ENCODE measurements around the gene KIF2C. TPM values are rescaled to one million over a fixed set of nuclear protein-coding genes. Genes with fewer than 3 reads are reported as not detected.

The KIF2C gene
- polyA plus RNA-seq, 1 donor from 2014 or later: 1.5 TPM

DNA sequence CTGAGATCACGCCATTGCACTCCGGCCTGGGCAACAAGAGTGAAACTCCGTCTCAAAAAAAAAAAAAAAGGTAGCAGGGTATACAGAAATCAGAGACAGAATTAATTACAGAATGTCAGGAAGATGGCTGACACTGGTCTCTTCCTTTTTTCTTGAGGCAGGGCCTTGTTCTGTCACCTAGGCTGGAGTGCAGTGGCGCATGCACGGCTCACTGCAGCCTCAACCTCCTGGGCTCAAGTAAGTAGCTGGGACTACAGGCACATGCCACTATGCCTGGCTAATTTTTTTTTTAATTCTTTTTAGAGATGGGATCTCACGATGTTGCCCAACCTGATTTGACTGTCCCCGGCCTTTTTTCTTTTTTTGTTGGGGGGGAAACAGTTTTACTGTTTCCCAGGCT is 25.1 kb upstream of the KIF2C start:
- no peak overlapping the region for H3K4me3 ChIP-seq (ENCODE audit: low read length)
- H3K9me2 ChIP-seq (ENCODE audit: insufficient read depth, low read length): no peaks in the 10 kb centered on the region
- H3K27me3 ChIP-seq (ENCODE audit: insufficient read depth, low read depth, low read length): no peaks in the 10 kb centered on the region
- no peaks in the 10 kb centered on the region for H3K36me3 ChIP-seq (ENCODE audit: insufficient read depth, low read length)
- H3K4me2 ChIP-seq (ENCODE audit: low read length): no peak overlapping the region
- no peaks in the 10 kb centered on the region for H3K79me2 ChIP-seq (replicated peaks; ENCODE audit: insufficient read depth, low read length)
- no peaks in the 10 kb centered on the region for H3K9me3 ChIP-seq (ENCODE audit: low read length)
- no peak overlapping the region for H3K27ac ChIP-seq (ENCODE audit: low read length)
- no peaks in the 10 kb centered on the region for H3F3A ChIP-seq (ENCODE audit: insufficient read depth, low read length, poor library complexity, severe bottlenecking)
- no peak overlapping the region for H3K9ac ChIP-seq (ENCODE audit: low read length)
- H2AFZ ChIP-seq (ENCODE audit: low read depth, low read length): no peak overlapping the region
- no peaks in the 10 kb centered on the region for H4K20me1 ChIP-seq (ENCODE audit: insufficient read depth)
- TF ChIP-seq POLR2AphosphoS5 (IDR thresholded peaks at IDR 0.05) (no peak), SMC3 (conservative IDR thresholded peaks at IDR 0.05; ENCODE audit: poor library complexity) (no peak), EP300 (conservative IDR thresholded peaks at IDR 0.05; ENCODE audit: poor library complexity, severe bottlenecking) (no peak), MXI1 (conservative IDR thresholded peaks at IDR 0.05; ENCODE audit: poor library complexity, severe bottlenecking) (no peak), RAD21 (conservative IDR thresholded peaks at IDR 0.05) (no peak), TAF1 (IDR thresholded peaks at IDR 0.05; ENCODE audit: low read depth) (no peak), EZH2 (IDR thresholded peaks at IDR 0.05; ENCODE audit: borderline replicate concordance, insufficient read depth, low read length, poor library complexity, severe bottlenecking) (no peak)
- TF ChIP-seq, protein P1, sequence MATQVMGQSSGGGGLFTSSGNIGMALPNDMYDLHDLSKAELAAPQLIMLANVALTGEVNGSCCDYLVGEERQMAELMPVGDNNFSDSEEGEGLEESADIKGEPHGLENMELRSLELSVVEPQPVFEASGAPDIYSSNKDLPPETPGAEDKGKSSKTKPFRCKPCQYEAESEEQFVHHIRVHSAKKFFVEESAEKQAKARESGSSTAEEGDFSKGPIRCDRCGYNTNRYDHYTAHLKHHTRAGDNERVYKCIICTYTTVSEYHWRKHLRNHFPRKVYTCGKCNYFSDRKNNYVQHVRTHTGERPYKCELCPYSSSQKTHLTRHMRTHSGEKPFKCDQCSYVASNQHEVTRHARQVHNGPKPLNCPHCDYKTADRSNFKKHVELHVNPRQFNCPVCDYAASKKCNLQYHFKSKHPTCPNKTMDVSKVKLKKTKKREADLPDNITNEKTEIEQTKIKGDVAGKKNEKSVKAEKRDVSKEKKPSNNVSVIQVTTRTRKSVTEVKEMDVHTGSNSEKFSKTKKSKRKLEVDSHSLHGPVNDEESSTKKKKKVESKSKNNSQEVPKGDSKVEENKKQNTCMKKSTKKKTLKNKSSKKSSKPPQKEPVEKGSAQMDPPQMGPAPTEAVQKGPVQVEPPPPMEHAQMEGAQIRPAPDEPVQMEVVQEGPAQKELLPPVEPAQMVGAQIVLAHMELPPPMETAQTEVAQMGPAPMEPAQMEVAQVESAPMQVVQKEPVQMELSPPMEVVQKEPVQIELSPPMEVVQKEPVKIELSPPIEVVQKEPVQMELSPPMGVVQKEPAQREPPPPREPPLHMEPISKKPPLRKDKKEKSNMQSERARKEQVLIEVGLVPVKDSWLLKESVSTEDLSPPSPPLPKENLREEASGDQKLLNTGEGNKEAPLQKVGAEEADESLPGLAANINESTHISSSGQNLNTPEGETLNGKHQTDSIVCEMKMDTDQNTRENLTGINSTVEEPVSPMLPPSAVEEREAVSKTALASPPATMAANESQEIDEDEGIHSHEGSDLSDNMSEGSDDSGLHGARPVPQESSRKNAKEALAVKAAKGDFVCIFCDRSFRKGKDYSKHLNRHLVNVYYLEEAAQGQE (IDR thresholded peaks at IDR 0.05; ENCODE audit: borderline replicate concordance): no peak
- TF ChIP-seq, protein P2, sequence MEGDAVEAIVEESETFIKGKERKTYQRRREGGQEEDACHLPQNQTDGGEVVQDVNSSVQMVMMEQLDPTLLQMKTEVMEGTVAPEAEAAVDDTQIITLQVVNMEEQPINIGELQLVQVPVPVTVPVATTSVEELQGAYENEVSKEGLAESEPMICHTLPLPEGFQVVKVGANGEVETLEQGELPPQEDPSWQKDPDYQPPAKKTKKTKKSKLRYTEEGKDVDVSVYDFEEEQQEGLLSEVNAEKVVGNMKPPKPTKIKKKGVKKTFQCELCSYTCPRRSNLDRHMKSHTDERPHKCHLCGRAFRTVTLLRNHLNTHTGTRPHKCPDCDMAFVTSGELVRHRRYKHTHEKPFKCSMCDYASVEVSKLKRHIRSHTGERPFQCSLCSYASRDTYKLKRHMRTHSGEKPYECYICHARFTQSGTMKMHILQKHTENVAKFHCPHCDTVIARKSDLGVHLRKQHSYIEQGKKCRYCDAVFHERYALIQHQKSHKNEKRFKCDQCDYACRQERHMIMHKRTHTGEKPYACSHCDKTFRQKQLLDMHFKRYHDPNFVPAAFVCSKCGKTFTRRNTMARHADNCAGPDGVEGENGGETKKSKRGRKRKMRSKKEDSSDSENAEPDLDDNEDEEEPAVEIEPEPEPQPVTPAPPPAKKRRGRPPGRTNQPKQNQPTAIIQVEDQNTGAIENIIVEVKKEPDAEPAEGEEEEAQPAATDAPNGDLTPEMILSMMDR (IDR thresholded peaks at IDR 0.05; ENCODE audit: poor library complexity, severe bottlenecking): no peak

DNA sequence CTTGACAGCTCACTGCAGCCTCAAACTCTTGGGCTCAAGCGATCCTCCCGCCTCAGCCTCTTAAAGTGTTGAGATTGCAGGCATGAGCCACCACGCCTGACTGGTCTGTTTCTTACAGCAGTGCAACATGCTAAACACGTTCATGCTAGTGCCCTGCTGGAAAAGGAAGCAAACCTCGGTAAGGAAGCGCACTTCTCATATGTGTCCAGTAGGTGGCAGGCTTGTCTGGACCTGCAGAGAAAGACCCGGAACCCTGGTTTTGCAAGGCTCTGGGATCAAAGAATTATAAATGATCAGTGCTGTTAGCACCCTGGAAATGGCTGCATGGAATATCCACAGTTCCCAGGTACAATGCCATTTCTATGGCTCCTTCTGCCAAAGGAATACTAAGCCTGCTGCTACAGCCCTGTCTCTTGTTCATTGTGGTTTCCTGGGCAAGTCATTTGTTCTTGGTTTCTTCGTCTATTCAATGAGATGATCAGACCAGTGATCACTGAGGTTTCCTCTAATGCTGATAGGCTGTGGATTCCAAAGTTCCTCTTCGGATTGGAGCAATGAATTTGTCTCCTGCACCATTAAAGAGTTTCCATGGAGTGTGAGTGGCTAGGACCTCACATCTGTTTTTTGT is 24.6 kb upstream of the KIF2C start:
- Histone ChIP-seq H4K20me1 (ENCODE audit: insufficient read depth) (no peaks in the 10 kb centered on the region), H3K9me2 (ENCODE audit: insufficient read depth, low read length) (no peaks in the 10 kb centered on the region), H3K9me3 (ENCODE audit: low read length) (no peaks in the 10 kb centered on the region), H3K9ac (ENCODE audit: low read length) (no peak overlapping the region), H3K4me2 (ENCODE audit: low read length) (no peak overlapping the region), H3K36me3 (ENCODE audit: insufficient read depth, low read length) (no peaks in the 10 kb centered on the region), H3K27me3 (ENCODE audit: insufficient read depth, low read depth, low read length) (no peaks in the 10 kb centered on the region), H3F3A (ENCODE audit: insufficient read depth, low read length, poor library complexity, severe bottlenecking) (no peaks in the 10 kb centered on the region), H3K27ac (ENCODE audit: low read length) (no peak overlapping the region), H3K4me3 (ENCODE audit: low read length) (no peak overlapping the region), H3K79me2 (replicated peaks; ENCODE audit: insufficient read depth, low read length) (no peaks in the 10 kb centered on the region), H2AFZ (ENCODE audit: low read depth, low read length) (no peak overlapping the region)
- TF ChIP-seq, protein P2 (IDR thresholded peaks at IDR 0.05; ENCODE audit: poor library complexity, severe bottlenecking): peak; percentile 86
- TF ChIP-seq RAD21 (conservative IDR thresholded peaks at IDR 0.05) (peak; percentile 69), EZH2 (IDR thresholded peaks at IDR 0.05; ENCODE audit: borderline replicate concordance, insufficient read depth, low read length, poor library complexity, severe bottlenecking) (no peak), SMC3 (conservative IDR thresholded peaks at IDR 0.05; ENCODE audit: poor library complexity) (peak; percentile 65)

Data from neural cell (in vitro differentiated cells).